ENCODE measurements around the gene ACAA2.

DNA sequence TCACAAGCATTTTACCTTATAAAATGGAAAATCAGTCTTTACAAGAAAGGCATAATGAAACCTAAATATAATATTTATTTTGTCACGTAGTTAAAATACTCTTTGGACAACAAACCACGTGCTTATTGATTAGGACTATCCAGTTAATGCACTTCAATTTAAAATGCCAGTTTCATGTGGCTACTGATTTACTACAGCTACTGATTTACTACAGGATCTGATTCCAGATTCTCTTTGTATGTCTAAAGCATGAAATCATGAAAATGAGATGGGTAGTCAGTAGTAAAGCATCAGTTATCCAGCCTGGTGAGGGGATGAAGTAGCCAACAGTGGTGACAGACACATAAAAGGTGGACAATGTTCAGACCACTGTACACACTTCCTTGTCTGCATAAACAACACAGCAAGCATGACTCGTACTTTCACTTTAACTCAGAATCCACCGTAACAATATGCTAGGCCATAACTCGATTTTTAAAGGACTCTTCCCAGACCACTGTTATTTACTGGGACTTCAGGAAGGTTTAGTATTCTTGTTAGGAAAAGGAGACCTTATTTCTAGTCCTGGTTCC is 24.9 kb downstream of the ACAA2 start:
- TF ChIP-seq, protein P1, sequence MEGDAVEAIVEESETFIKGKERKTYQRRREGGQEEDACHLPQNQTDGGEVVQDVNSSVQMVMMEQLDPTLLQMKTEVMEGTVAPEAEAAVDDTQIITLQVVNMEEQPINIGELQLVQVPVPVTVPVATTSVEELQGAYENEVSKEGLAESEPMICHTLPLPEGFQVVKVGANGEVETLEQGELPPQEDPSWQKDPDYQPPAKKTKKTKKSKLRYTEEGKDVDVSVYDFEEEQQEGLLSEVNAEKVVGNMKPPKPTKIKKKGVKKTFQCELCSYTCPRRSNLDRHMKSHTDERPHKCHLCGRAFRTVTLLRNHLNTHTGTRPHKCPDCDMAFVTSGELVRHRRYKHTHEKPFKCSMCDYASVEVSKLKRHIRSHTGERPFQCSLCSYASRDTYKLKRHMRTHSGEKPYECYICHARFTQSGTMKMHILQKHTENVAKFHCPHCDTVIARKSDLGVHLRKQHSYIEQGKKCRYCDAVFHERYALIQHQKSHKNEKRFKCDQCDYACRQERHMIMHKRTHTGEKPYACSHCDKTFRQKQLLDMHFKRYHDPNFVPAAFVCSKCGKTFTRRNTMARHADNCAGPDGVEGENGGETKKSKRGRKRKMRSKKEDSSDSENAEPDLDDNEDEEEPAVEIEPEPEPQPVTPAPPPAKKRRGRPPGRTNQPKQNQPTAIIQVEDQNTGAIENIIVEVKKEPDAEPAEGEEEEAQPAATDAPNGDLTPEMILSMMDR (conservative IDR thresholded peaks at IDR 0.05) = no peak
- no peak for TF ChIP-seq EZH2 (IDR thresholded peaks at IDR 0.05; ENCODE audit: low read depth)

All from PC-9 (cell line).